ENCODE measurements around the gene PDE12. TPM values are rescaled to one million over a fixed set of nuclear protein-coding genes. Genes with fewer than 3 reads are reported as not detected.

The PDE12 gene
- polyA plus RNA-seq, 1 donor from 2014 or later = 10.3 TPM

DNA sequence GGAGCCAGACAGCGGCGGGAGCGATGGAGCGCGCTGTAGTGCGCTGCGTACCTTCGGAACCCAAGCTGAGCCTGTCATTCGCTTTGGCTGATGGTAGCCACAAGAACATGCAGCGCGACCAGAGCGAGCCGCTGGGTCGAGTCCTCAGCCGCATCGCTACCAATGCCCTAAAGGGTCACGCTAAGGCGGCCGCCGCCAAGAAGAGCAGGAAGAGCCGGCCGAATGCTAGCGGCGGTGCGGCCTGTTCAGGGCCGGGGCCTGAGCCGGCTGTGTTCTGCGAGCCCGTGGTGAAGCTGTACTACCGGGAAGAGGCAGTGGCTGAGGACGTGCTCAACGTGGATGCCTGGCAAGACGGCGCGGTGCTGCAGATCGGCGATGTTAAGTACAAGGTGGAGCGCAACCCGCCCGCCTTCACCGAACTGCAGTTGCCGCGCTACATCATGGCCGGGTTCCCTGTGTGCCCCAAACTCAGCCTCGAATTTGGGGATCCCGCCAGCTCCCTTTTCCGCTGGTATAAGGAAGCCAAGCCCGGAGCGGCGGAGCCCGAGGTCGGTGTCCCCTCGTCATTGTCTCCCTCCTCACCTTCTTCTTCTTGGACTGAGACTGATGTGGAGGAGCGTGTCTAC lies 498 bp downstream of the PDE12 start:
- no peaks in the 10 kb centered on the region for H3K9me2 ChIP-seq (ENCODE audit: insufficient read depth, low read length)
- H3K79me2 ChIP-seq (replicated peaks; ENCODE audit: insufficient read depth, low read length) = peaks cover 24% of the 10 kb centered on the region
- peak overlapping the region; percentile 99 for H3K4me2 ChIP-seq (ENCODE audit: low read length)
- H2AFZ ChIP-seq (ENCODE audit: low read depth, low read length) = peak overlapping the region; percentile 99
- H4K20me1 ChIP-seq (ENCODE audit: insufficient read depth) = no peaks in the 10 kb centered on the region
- H3K36me3 ChIP-seq (ENCODE audit: insufficient read depth, low read length) = peaks cover 3% of the 10 kb centered on the region
- peak overlapping the region; percentile 98 for H3K4me3 ChIP-seq (ENCODE audit: low read length)
- H3K9ac ChIP-seq (ENCODE audit: low read length) = peak overlapping the region; percentile 90
- no peaks in the 10 kb centered on the region for H3K27me3 ChIP-seq (ENCODE audit: insufficient read depth, low read depth, low read length)
- no peaks in the 10 kb centered on the region for H3F3A ChIP-seq (ENCODE audit: insufficient read depth, low read length, poor library complexity, severe bottlenecking)
- no peaks in the 10 kb centered on the region for H3K9me3 ChIP-seq (ENCODE audit: low read length)
- peak overlapping the region; percentile 82 for H3K27ac ChIP-seq (ENCODE audit: low read length)
- TF ChIP-seq EZH2 (IDR thresholded peaks at IDR 0.05; ENCODE audit: borderline replicate concordance, insufficient read depth, low read length, poor library complexity, severe bottlenecking) (no peak), TAF1 (IDR thresholded peaks at IDR 0.05; ENCODE audit: low read depth) (no peak), RAD21 (conservative IDR thresholded peaks at IDR 0.05) (no peak), SMC3 (conservative IDR thresholded peaks at IDR 0.05; ENCODE audit: poor library complexity) (no peak), EP300 (conservative IDR thresholded peaks at IDR 0.05; ENCODE audit: poor library complexity, severe bottlenecking) (no peak), MXI1 (conservative IDR thresholded peaks at IDR 0.05; ENCODE audit: poor library complexity, severe bottlenecking) (peak; percentile 61), REST (IDR thresholded peaks at IDR 0.05; ENCODE audit: borderline replicate concordance) (no peak)
- TF ChIP-seq, protein P1, sequence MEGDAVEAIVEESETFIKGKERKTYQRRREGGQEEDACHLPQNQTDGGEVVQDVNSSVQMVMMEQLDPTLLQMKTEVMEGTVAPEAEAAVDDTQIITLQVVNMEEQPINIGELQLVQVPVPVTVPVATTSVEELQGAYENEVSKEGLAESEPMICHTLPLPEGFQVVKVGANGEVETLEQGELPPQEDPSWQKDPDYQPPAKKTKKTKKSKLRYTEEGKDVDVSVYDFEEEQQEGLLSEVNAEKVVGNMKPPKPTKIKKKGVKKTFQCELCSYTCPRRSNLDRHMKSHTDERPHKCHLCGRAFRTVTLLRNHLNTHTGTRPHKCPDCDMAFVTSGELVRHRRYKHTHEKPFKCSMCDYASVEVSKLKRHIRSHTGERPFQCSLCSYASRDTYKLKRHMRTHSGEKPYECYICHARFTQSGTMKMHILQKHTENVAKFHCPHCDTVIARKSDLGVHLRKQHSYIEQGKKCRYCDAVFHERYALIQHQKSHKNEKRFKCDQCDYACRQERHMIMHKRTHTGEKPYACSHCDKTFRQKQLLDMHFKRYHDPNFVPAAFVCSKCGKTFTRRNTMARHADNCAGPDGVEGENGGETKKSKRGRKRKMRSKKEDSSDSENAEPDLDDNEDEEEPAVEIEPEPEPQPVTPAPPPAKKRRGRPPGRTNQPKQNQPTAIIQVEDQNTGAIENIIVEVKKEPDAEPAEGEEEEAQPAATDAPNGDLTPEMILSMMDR (IDR thresholded peaks at IDR 0.05; ENCODE audit: poor library complexity, severe bottlenecking) = no peak

GRCh38 chr3:57557085-57557537 lies 1.0 kb downstream of the PDE12 start:
- peak overlapping the region; percentile 98 for H3K4me3 ChIP-seq (ENCODE audit: low read length)
- no peaks in the 10 kb centered on the region for H3F3A ChIP-seq (ENCODE audit: insufficient read depth, low read length, poor library complexity, severe bottlenecking)
- no peaks in the 10 kb centered on the region for H3K9me2 ChIP-seq (ENCODE audit: insufficient read depth, low read length)
- peaks cover 3% of the 10 kb centered on the region for H3K36me3 ChIP-seq (ENCODE audit: insufficient read depth, low read length)
- H3K27ac ChIP-seq (ENCODE audit: low read length) = peak overlapping the region; percentile 82
- no peak for TF ChIP-seq REST (IDR thresholded peaks at IDR 0.05; ENCODE audit: borderline replicate concordance)
- no peak for TF ChIP-seq SMC3 (conservative IDR thresholded peaks at IDR 0.05; ENCODE audit: poor library complexity)
- TF ChIP-seq RAD21 (conservative IDR thresholded peaks at IDR 0.05) = no peak
- TF ChIP-seq MXI1 (conservative IDR thresholded peaks at IDR 0.05; ENCODE audit: poor library complexity, severe bottlenecking) = no peak
- TF ChIP-seq TAF1 (IDR thresholded peaks at IDR 0.05; ENCODE audit: low read depth) = no peak
- no peak for TF ChIP-seq EP300 (conservative IDR thresholded peaks at IDR 0.05; ENCODE audit: poor library complexity, severe bottlenecking)
- TF ChIP-seq, protein P1 (IDR thresholded peaks at IDR 0.05; ENCODE audit: poor library complexity, severe bottlenecking) = no peak
- no peak for TF ChIP-seq EZH2 (IDR thresholded peaks at IDR 0.05; ENCODE audit: borderline replicate concordance, insufficient read depth, low read length, poor library complexity, severe bottlenecking)
- no peak for TF ChIP-seq POLR2AphosphoS5 (IDR thresholded peaks at IDR 0.05)
- peak overlapping the region; percentile 99 for H3K4me2 ChIP-seq (ENCODE audit: low read length)
- peak overlapping the region; percentile 90 for H3K9ac ChIP-seq (ENCODE audit: low read length)
- no peaks in the 10 kb centered on the region for H3K27me3 ChIP-seq (ENCODE audit: insufficient read depth, low read depth, low read length)
- H2AFZ ChIP-seq (ENCODE audit: low read depth, low read length) = no peak overlapping the region
- no peaks in the 10 kb centered on the region for H4K20me1 ChIP-seq (ENCODE audit: insufficient read depth)
- peaks cover 24% of the 10 kb centered on the region for H3K79me2 ChIP-seq (replicated peaks; ENCODE audit: insufficient read depth, low read length)
- H3K9me3 ChIP-seq (ENCODE audit: low read length) = no peaks in the 10 kb centered on the region
